Smooth muscle cell (in vitro differentiated cells): Measurements from ENCODE around the gene STX11. TPM values are rescaled to one million over a fixed set of nuclear protein-coding genes. Genes with fewer than 3 reads are reported as not detected.
A peak's percentile ranks its signal among the peaks of the same experiment; 100 is the strongest.

ENCODE experiments used
- DNase-seq: peaks from one replicate; lab custom pipeline; 2025; ENCODE audit not compliant: unreplicated experiment; lab: John Stamatoyannopoulos, UW
- H2AFZ ChIP-seq: fragments of 200-600 bp; sonication (generic); 2 replicates; pipeline ENCODE4 v1.6.0; 2016; ENCODE audit warnings: antibody characterized with exemption, low read depth, mild to moderate bottlenecking
- H3F3A ChIP-seq: fragments of 200-600 bp; sonication (generic); 2 replicates; pipeline ENCODE4 v1.6.0; 2017; ENCODE audit warnings: antibody characterized with exemption, low read depth
- H3K27ac ChIP-seq: fragments of 200-600 bp; sonication (generic); 2 replicates; pipeline ENCODE4 v1.5.1; 2016; ENCODE audit warnings: low read depth, mild to moderate bottlenecking
- H3K27me3 ChIP-seq: fragments of 200-600 bp; sonication (generic); 2 replicates; pipeline ENCODE4 v1.6.1; 2016; ENCODE audit warnings: low read depth, mild to moderate bottlenecking
- H3K36me3 ChIP-seq: fragments of 200-600 bp; sonication (generic); 2 replicates; pipeline ENCODE4 v1.5.1; 2016; ENCODE audit warnings: low read depth
- H3K4me1 ChIP-seq: fragments of 200-600 bp; sonication (generic); 2 replicates; pipeline ENCODE4 v1.5.1; 2016; ENCODE audit warnings: low read depth
- H3K4me2 ChIP-seq: fragments of 200-600 bp; sonication (generic); 2 replicates; pipeline ENCODE4 v1.6.0; 2016; ENCODE audit warnings: mild to moderate bottlenecking
- H3K4me3 ChIP-seq: fragments of 200-600 bp; sonication (generic); 2 replicates; pipeline ENCODE4 v1.5.1; 2016; ENCODE audit warnings: mild to moderate bottlenecking
- H3K79me2 ChIP-seq: fragments of 200-600 bp; sonication (generic); 2 replicates; pipeline ENCODE4 v1.6.0; 2016; ENCODE audit warnings: low read depth, mild to moderate bottlenecking
- H3K9ac ChIP-seq: fragments of 200-600 bp; sonication (generic); 2 replicates; pipeline ENCODE4 v1.6.0; 2016; ENCODE audit warnings: low read depth
- H3K9me3 ChIP-seq: fragments of 200-600 bp; sonication (generic); replicated peaks from 2 replicates; pipeline ENCODE4 v1.5.1; 2016; ENCODE audit warnings: low read depth
- H4K20me1 ChIP-seq: fragments of 200-600 bp; sonication (generic); 2 replicates; pipeline ENCODE4 v1.6.0; 2016; ENCODE audit warnings: low read depth
- WGBS: methylation state at CpG from one replicate; pipeline ENCODE4 v1.1.7; 2016; ENCODE audit warnings: low lambda C conversion rate; 5-methylcytosine and 5-hydroxymethylcytosine counted together
- polyA plus RNA-seq: library from polyadenylated mRNA; unstranded; fragments of >200 nt; fragmentation: Nextera tagmentation; extraction: Ambion mirVana; gene quantifications from 2 replicates; pipeline ENCODE4 v1.2.1, GENCODE V29; 2016
- total RNA-seq: library from RNA; depleted of rRNA; stranded (reverse); fragments of >200 nt; gene quantifications from 2 replicates; pipeline ENCODE4 v1.2.3, GENCODE V29; 2014
- TF ChIP-seq, protein P1 (sequence below): fragments of 200-600 bp; sonication (generic); IDR thresholded peaks from 2 replicates; pipeline ENCODE4 v1.5.1; 2017; ENCODE audit warnings: borderline replicate concordance, mild to moderate bottlenecking, antibody characterized with exemption; ENCODE audit not compliant: insufficient read depth, poor library complexity, severe bottlenecking

STX11 gene
- total and polyA plus RNA-seq, 2 experiments from 2014 or later = 0.53 to 0.72 TPM

DNA sequence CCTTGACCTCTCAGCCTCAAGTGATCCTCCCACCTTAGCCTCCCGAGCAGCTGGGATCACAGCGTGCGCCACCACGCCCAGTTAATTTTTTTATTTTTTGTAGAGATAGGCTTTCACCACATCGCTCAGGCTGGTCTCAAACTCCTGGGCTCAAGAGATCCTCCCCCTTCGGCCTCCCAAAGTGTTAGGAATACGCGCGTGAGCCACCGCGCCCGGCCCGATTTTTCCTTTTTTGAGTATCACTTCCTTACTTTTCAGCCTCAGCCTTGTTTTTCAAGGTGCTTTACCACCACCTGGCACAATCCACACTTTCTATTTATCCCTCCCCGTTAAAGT lies 791 bp upstream of the STX11 start:
- peaks cover 36% of the 10 kb centered on the region for H3K27me3 ChIP-seq
- H3K9me3 ChIP-seq = no peaks in the 10 kb centered on the region
- peak overlapping the region; percentile 68 for H3K4me3 ChIP-seq
- peak overlapping the region; percentile 75 for H2AFZ ChIP-seq
- TF ChIP-seq, protein P1, sequence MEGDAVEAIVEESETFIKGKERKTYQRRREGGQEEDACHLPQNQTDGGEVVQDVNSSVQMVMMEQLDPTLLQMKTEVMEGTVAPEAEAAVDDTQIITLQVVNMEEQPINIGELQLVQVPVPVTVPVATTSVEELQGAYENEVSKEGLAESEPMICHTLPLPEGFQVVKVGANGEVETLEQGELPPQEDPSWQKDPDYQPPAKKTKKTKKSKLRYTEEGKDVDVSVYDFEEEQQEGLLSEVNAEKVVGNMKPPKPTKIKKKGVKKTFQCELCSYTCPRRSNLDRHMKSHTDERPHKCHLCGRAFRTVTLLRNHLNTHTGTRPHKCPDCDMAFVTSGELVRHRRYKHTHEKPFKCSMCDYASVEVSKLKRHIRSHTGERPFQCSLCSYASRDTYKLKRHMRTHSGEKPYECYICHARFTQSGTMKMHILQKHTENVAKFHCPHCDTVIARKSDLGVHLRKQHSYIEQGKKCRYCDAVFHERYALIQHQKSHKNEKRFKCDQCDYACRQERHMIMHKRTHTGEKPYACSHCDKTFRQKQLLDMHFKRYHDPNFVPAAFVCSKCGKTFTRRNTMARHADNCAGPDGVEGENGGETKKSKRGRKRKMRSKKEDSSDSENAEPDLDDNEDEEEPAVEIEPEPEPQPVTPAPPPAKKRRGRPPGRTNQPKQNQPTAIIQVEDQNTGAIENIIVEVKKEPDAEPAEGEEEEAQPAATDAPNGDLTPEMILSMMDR = no peak
- no peaks in the 10 kb centered on the region for H4K20me1 ChIP-seq
- WGBS = 43% methylated on average over 14 of the region's 14 CpGs
- no peak overlapping the region for H3K9ac ChIP-seq
- no peaks in the 10 kb centered on the region for H3F3A ChIP-seq
- H3K27ac ChIP-seq = no peak overlapping the region
- DNase-seq = no peak
- no peaks in the 10 kb centered on the region for H3K79me2 ChIP-seq
- no peaks in the 10 kb centered on the region for H3K36me3 ChIP-seq
- peak overlapping the region; percentile 87 for H3K4me2 ChIP-seq
- peaks cover 5% of the 10 kb centered on the region for H3K4me1 ChIP-seq

DNA sequence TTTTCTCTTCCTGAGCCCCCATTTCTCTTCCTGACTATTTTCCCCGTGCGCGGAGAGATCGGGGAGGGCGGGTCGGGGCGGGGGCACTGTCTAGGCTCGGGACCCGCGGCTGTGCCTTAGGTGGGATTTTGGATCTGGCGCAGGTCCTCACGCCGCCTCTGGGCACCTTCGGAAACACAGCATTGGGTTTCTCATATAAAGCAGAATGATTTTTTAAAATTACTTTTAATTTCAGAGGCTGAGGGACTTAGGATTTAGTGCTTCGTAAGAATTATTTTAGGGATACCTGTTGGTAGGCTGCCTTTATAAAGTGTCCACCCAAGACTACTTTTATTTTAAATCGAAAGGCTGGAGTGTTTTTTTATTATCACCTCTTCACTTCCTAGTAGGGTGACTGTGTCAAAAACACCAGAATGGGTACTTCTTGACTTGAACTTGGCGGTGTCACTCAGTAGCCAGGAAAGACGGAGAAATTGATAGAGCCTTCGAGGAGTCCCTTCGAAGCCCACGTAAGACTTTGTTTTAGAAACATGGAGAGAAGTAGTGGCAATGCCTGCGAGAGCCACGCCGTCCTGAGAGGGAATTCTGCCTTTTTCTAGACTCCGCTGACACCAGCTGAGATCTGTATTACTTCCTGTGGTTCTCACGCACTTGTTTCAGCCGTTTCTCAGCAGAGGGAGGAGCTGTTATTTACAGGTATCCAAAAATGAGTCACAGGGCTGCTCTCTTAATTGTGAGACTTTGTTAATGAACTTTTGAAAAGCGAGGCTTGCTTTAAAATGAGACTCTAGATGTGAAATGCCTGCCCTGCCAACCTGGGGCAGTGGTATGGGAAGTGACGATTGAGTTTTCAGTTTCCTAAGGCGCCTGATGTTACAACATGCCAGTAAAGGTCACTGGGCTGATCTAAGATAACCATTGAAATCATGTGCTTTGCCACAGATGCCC lies 667 bp downstream of the STX11 start:
- H3F3A ChIP-seq = no peaks in the 10 kb centered on the region
- no peak overlapping the region for H3K9ac ChIP-seq
- H3K4me2 ChIP-seq = peak overlapping the region; percentile 87
- no peaks in the 10 kb centered on the region for H4K20me1 ChIP-seq
- 9% methylated on average over 30 of the region's 30 CpGs for WGBS
- no peaks in the 10 kb centered on the region for H3K9me3 ChIP-seq
- DNase-seq = no peak
- no peaks in the 10 kb centered on the region for H3K79me2 ChIP-seq
- H3K4me3 ChIP-seq = peak overlapping the region; percentile 68
- no peaks in the 10 kb centered on the region for H3K36me3 ChIP-seq
- peak overlapping the region; percentile 75 for H2AFZ ChIP-seq
- TF ChIP-seq, protein P1 = peak; percentile 10
- no peak overlapping the region for H3K27ac ChIP-seq
- peaks cover 36% of the 10 kb centered on the region for H3K27me3 ChIP-seq
- H3K4me1 ChIP-seq = peaks cover 5% of the 10 kb centered on the region

DNA sequence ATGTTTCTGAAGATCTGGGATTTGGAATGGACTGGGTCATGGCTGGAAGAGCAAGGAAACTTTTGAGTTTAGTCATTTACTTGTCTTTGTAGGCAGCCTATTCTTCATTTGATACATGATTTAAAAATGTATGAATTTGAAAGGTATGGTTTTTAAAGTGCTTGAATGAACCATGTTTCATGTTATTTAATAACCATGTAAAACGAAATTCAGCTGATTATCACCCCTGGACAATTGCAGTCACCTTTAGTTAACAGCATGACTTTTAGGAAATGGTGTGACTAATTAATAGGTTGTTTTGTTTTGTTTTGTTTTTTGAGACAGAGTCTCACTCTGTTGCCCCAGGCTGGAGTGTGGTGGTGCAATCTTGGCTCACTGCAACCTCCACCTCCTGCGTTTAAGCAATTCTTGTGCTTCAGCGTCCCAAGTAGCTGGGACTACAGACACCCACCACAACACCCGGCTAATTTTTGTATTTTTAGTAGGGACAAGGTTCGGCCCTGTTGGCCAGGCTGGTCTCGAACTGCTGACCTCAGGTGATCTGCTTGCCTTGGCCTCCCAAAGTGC lies 2.1 kb downstream of the STX11 start:
- Histone ChIP-seq H3K4me2 (no peak overlapping the region), H3K36me3 (no peaks in the 10 kb centered on the region), H3K27me3 (peaks cover 36% of the 10 kb centered on the region), H3K9ac (no peak overlapping the region), H3K27ac (no peak overlapping the region), H4K20me1 (no peaks in the 10 kb centered on the region), H3F3A (no peaks in the 10 kb centered on the region), H3K4me1 (peaks cover 5% of the 10 kb centered on the region), H2AFZ (no peak overlapping the region), H3K79me2 (no peaks in the 10 kb centered on the region), H3K9me3 (no peaks in the 10 kb centered on the region), H3K4me3 (no peak overlapping the region)
- TF ChIP-seq, protein P1 = no peak
- no peak for DNase-seq
- WGBS = 91% methylated on average over 6 of the region's 6 CpGs
